HG03025 (cell line): ENCODE data around the gene NDUFV1.
"Not testable (repeated sequence)": the region's sequence is repeated elsewhere in the genome, so short reads cannot be mapped to it uniquely, and the experiment has no call there.

Experiments
- ATAC-seq: cut with Tn5 transposase; IDR thresholded peaks from one replicate; pipeline ENCODE4 v1.9.1; 2021; ENCODE audit warnings: mild to moderate bottlenecking, moderate library complexity; ENCODE audit not compliant: unreplicated experiment, low FRiP score

The NDUFV1 gene

GRCh38 chr11:67585911-67586310 is 20.8 kb upstream of the NDUFV1 start:
- ATAC-seq = no peak

- ATAC-seq = no peak
These were observed 20.0 kb upstream of the NDUFV1 start for GRCh38 chr11:67586568-67587250.

DNA sequence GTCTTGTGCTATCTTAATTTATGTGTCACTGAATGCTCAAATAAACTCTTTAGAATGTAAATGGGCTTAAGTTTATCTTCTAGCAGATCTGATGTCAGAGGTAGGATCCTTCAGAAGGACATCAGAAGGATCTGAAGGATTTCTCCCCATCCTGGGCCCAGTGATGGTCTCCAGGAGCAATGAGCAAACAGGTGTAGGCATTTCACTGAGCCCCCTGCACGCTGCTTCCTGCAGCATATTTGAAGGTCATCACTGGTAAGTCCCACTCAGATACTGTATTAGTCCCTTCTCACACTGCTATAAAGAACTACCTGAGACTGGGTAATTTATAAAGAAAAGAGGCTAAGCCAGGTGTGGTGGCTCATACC is 18.6 kb upstream of the NDUFV1 start:
- ATAC-seq = no peak

GRCh38 chr11:67588899-67589415 is 17.8 kb upstream of the NDUFV1 start:
- ATAC-seq = not testable (repeated sequence)

GRCh38 chr11:67592880-67593564 is 13.7 kb upstream of the NDUFV1 start:
- ATAC-seq = no peak

GRCh38 chr11:67593565-67593905 is 13.2 kb upstream of the NDUFV1 start:
- no peak for ATAC-seq

DNA sequence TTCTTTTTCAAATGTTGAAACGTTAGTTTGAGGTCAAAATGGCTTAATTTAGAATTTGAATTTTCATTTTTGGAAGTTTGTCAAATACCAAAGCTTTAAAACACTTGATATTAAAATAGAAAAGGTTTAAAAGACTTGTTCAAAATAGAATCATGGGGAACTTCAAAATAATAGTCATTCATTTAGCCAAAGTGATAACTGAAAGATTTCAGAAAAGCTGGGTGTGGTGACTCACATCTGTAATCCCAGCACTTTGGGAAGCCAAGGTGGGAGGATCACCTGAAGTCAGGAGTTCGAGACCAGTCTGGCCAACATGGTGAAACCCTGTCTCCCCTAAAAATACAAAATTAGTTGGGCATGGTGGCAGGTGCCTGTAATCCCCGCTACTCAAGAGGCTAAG is 12.3 kb upstream of the NDUFV1 start:
- ATAC-seq = no peak

GRCh38 chr11:67596753-67597300 is 9.9 kb upstream of the NDUFV1 start:
- no peak for ATAC-seq

DNA sequence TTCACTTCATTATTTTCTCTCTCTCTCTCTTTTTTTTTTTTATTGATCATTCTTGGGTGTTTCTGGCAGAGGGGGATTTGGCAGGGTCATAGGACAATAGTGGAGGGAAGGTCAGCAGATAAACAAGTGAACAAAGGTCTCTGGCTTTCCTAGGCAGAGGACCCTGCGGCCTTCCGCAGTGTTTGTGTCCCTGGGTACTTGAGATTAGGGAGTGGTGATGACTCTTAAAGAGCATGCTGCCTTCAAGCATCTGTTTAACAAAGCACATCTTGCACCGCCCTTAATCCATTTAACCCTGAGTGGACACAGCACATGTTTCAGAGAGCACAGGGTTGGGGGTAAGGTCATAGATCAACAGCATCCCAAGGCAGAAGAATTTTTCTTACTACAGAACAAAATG is 9.3 kb upstream of the NDUFV1 start:
- not testable (repeated sequence) for ATAC-seq

DNA sequence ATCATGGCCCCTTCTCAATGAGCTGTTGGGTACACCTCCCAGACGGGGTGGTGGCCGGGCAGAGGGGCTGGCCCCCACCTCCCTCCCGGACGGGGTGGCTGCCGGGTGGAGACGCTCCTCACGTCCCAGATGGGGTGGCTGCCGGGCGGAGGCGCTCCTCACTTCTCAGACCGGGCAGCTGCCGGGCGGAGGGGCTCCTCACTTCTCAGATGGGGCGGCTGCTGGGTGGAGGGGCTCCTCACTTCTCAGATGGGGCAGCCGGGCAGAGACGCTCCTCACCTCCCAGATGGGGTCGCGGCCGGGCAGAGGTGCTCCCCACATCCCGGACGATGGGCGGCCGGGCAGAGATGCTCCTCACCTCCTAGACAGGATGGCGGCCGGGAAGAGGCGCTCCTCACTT is 8.8 kb upstream of the NDUFV1 start:
- ATAC-seq = not testable (repeated sequence)

DNA sequence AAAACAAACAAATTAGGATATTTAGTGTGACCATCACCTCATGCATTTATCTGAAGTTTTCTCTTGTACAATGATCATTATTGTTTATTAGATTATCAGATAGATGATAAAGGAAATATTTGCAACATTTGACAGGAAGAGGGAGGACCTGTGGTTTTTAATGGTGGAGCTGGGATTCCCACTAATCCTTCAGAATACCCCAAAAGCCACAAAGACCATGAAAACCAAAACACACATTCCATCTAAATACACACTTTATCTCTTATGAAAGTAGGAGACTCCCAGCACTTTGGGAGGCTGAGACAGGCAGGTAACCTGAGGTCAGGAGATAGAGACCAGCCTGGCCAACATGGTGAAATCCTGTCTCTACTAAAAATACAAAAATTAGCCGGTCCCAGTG is 7.6 kb upstream of the NDUFV1 start:
- ATAC-seq = no peak

DNA sequence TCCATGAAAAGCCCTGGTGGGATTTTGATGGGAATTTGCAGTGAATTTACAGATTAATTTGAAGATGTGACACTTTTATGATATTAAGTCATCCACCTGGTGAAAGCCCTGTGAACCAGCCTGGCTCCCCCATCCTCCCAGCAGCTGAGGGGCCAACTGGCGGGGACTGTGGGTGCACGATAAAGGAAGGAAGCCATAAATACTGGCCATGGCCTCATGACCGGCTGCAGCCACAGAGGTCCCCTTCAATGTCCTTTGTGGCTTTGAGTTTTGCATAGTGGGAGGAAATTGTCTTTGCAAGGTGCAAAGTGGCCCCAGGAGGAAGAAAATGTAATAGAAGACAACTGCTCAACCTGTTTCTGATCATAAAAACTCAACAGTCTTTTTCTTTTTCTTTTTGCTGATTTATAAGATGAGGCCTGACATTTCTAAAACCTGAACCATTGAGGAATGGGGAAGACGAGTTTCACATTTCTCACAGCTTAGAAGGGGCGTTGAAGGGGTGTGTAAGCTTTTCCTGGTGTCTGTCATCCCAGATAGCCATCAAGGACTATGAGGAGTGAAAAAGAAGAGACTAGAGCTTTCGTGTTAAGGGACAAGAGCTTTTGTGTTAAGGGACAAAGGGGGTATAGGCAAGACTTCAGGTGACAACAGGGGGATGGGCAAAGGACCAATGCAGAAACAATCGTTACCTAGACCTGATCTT is 6.3 kb upstream of the NDUFV1 start:
- ATAC-seq = no peak

GRCh38 chr11:67601098-67601497 is 5.6 kb upstream of the NDUFV1 start:
- no peak for ATAC-seq

DNA sequence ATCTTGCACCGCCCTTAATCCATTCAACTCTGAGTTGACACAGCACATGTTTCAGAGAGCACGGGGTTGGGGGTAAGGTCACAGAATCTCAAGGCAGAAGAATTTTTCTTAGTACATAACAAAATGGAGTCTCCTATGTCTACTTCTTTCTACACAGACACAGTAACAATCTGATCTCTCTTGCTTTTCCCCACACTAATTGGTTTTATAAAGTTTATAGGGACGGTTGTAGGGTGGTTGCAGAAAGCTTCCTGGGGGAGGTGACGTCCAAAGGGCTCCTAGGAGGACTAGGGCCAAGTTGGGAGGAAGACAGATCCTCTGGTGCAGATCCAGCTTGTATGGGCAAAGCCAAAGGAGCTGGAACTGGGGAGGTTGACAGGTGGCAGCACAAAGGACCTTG is 2.6 kb upstream of the NDUFV1 start:
- not testable (repeated sequence) for ATAC-seq

DNA sequence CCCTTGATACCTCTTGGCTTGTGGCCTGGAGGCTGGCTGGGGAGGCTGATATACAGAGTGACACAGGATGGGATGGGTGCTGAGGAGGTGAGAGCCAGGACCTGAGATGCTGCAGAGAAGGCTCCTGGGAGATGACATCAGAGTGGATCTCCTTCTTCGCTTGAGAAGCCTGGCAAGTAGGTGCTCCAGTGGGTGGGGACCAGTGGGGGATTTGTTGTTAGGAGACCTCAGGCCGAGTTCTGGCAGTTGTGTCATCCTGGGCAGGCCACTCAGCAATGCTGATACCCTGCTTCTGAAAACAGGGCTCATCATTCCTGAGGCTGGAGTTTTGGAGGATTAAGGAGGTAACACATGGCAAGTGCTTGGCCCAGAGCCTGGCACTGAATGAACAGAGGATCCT is 1.9 kb upstream of the NDUFV1 start:
- ATAC-seq = no peak

- ATAC-seq = no peak
These were observed 1.3 kb upstream of the NDUFV1 start for GRCh38 chr11:67605231-67606011.

DNA sequence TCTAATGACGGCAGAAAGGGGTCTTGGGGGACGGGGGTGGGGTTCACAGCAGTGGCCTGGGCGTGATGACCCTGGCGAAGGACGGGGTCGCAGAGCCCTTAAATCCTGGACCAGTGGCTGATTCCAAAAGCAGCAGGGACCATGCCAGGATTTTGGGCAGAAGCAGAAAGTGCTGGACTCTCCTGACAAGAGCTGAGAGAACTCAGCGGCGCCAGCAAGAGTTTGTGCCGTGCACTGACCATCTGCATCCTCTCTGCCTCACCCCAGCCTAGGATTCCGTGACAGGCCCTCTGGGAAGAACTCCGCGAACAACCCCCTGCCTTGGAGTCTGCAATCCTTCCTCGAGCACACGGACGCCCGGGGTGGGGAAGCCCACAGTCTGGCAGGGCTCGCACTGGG is 644 bp upstream of the NDUFV1 start:
- ATAC-seq = no peak

- no peak for ATAC-seq
These were observed 771 bp downstream of the NDUFV1 start for GRCh38 chr11:67607507-67607906.

DNA sequence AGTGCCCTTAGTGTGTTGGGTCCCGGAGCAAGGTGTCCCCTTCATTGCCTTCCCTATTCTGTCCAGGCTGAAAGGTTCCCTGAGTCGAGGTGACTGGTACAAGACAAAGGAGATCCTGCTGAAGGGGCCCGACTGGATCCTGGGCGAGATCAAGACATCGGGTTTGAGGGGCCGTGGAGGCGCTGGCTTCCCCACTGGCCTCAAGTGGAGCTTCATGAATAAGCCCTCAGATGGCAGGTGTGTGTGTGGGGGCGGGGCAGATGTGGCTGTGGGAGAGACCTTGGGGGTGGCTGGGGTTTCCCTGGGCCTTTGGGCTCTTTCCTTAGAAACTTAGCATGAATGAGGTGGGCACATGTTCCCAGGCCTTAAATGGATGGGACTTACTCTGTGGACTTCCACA is 1.8 kb downstream of the NDUFV1 start:
- ATAC-seq = no peak

- ATAC-seq = no peak
These were observed 2.6 kb downstream of the NDUFV1 start for GRCh38 chr11:67609316-67609715.
